K562 (cell line): ENCODE measurements around the gene PLEKHH3. TPM values are rescaled to one million over a fixed set of nuclear protein-coding genes. Genes with fewer than 3 reads are reported as not detected.

Experiments used
- CHD4 ChIP-seq: fragments of 200-600 bp; sonication (generic); IDR thresholded peaks from 3 replicates; pipeline ENCODE4 v1.6.1; 2012; ENCODE audit warnings: low read depth, mild to moderate bottlenecking, mixed read lengths, low read length, inconsistent platforms; ENCODE audit not compliant: insufficient read depth, insufficient replicate concordance, poor library complexity, severe bottlenecking
- DPF2 ChIP-seq: fragments of 450-650 bp; IDR thresholded peaks from 2 replicates; pipeline ENCODE4 v1.6.1; 2016
- MYBL2 ChIP-seq, 2 experiments: fragments of 450-650 bp in 1 of 2; sonication (generic) in 1 of 2; formaldehyde crosslinking in 1 of 2; IDR thresholded peaks; 2 replicates each; pipeline versions ENCODE4 v1.6.1 to v1.8.1; 2017 to 2022; ENCODE audit warnings: borderline replicate concordance in 1 of 2, inconsistent platforms in 1 of 2, low read depth in 1 of 2, mild to moderate bottlenecking in 1 of 2, missing genetic modification reagents in 1 of 2, moderate library complexity in 1 of 2
- MYNN ChIP-seq, 2 experiments: sonication (generic); formaldehyde crosslinking in 1 of 2; IDR thresholded peaks; 2 replicates each; pipeline versions ENCODE4 v1.5.0 to v1.6.1; 2016 to 2020; ENCODE audit warnings: antibody characterized with exemption in 1 of 2, missing genetic modification reagents in 1 of 2
- NFXL1 ChIP-seq: fragments of 450-650 bp; formaldehyde crosslinking; IDR thresholded peaks from 2 replicates; pipeline ENCODE4 v1.4.0; 2021; ENCODE audit warnings: mild to moderate bottlenecking
- NR4A1 ChIP-seq, 2 experiments: fragments of 250-450 bp in 1 of 2; fragments of 450-650 bp in 1 of 2; sonication (Bioruptor Pico) in 1 of 2; IDR thresholded peaks; 2 replicates each; pipeline versions ENCODE4 v1.4.0 to v1.6.1; 2016 to 2020; ENCODE audit warnings: mild to moderate bottlenecking in 2 of 2, missing compliant biosample characterization in 1 of 2, missing genetic modification characterization in 1 of 2, moderate library complexity in 1 of 2
- PCBP1 ChIP-seq: fragments of 200-400 bp; formaldehyde crosslinking; IDR thresholded peaks from 2 replicates; pipeline ENCODE4 v1.6.1; 2018; ENCODE audit warnings: mild to moderate bottlenecking, low read depth, low read length; ENCODE audit not compliant: poor library complexity, severe bottlenecking
- SIN3A ChIP-seq, 2 experiments: fragments of 150-350 bp in 1 of 2; IDR thresholded peaks; 2 replicates each; pipeline ENCODE4 v1.6.1; 2011 to 2016; ENCODE audit warnings: borderline replicate concordance in 2 of 2, low read depth in 2 of 2, low read length in 2 of 2, mild to moderate bottlenecking in 2 of 2, moderate library complexity in 2 of 2; ENCODE audit not compliant: control insufficient read depth in 1 of 2
- SIN3B ChIP-seq: fragments of 450-650 bp; IDR thresholded peaks from 2 replicates; pipeline ENCODE4 v1.6.1; 2017; ENCODE audit warnings: low read depth, mild to moderate bottlenecking, moderate library complexity
- TAF1 ChIP-seq: IDR thresholded peaks from 2 replicates; pipeline ENCODE4 v1.6.1; 2011; ENCODE audit warnings: mild to moderate bottlenecking, low read length, moderate library complexity; ENCODE audit not compliant: insufficient read depth, control insufficient read depth, severe bottlenecking; ENCODE audit errors: extremely low read depth
- TEAD2 ChIP-seq: fragments of 450-650 bp; IDR thresholded peaks from 2 replicates; pipeline ENCODE4 v1.6.1; 2016; ENCODE audit warnings: missing genetic modification characterization, control low read depth, missing compliant biosample characterization
- ZBTB2 ChIP-seq: fragments of 450-650 bp; IDR thresholded peaks from 2 replicates; pipeline ENCODE4 v1.6.1; 2016; ENCODE audit warnings: antibody characterized with exemption
- ZNF133 ChIP-seq: fragments of 250-450 bp; sonication (Bioruptor Pico); IDR thresholded peaks from 2 replicates; pipeline ENCODE4 v1.4.0; 2020; ENCODE audit warnings: mild to moderate bottlenecking
- ZNF830 ChIP-seq: fragments of 250-450 bp; sonication (Bioruptor Pico); IDR thresholded peaks from 2 replicates; pipeline ENCODE4 v1.5.0; 2021; ENCODE audit warnings: mild to moderate bottlenecking
- polyA plus RNA-seq, 8 experiments: library from polyadenylated mRNA; depleted of rRNA in 4 of 8; stranded (reverse) in 5 of 8; unstranded in 3 of 8; fragments of >200 nt; fragmentation: Nextera tagmentation in 2 of 8; fragmentation: Illumina TruSeq in 1 of 8; extraction: Ambion mirVana in 2 of 8; extraction: Trizol in 1 of 8; gene quantifications; 2 replicates each; pipeline versions ENCODE4 v1.2.1 to v1.2.3, GENCODE V29; 2011 to 2014; ENCODE audit warnings: inconsistent platforms in 1 of 8, missing spikeins in 1 of 8
- total RNA-seq, 7 experiments: library from RNA; depleted of rRNA in 6 of 7; stranded (reverse); fragments of >200 nt in 6 of 7; fragmentation: Illumina TruSeq in 2 of 7; extraction: Trizol in 2 of 7; gene quantifications; 2 replicates each; pipeline versions ENCODE4 v1.2.1 to v1.2.3, GENCODE V29; 2011 to 2021; ENCODE audit warnings: low replicate concordance in 1 of 7
- TF ChIP-seq, protein P1 (sequence below): fragments of 250-450 bp; sonication (Bioruptor Pico); IDR thresholded peaks from 2 replicates; pipeline ENCODE4 v1.4.0; 2020
- TF ChIP-seq, protein P2 (sequence below): fragments of 250-450 bp; sonication (Bioruptor Pico); IDR thresholded peaks from 2 replicates; pipeline ENCODE4 v1.8.0; 2021; ENCODE audit warnings: moderate library complexity, mild to moderate bottlenecking, inconsistent platforms
- TF ChIP-seq, protein P3 (sequence below): fragments of 250-450 bp; sonication (Bioruptor Pico); IDR thresholded peaks from 2 replicates; pipeline ENCODE4 v1.9.0; 2021; ENCODE audit warnings: mild to moderate bottlenecking

Gene PLEKHH3
- total and polyA plus RNA-seq, 9 of the 15 experiments (the other 6 are each of a cell fraction or from before 2014, with no cell fraction given) = 0.58 to 34.5 (median 5.0) TPM

- TF ChIP-seq, protein P1, sequence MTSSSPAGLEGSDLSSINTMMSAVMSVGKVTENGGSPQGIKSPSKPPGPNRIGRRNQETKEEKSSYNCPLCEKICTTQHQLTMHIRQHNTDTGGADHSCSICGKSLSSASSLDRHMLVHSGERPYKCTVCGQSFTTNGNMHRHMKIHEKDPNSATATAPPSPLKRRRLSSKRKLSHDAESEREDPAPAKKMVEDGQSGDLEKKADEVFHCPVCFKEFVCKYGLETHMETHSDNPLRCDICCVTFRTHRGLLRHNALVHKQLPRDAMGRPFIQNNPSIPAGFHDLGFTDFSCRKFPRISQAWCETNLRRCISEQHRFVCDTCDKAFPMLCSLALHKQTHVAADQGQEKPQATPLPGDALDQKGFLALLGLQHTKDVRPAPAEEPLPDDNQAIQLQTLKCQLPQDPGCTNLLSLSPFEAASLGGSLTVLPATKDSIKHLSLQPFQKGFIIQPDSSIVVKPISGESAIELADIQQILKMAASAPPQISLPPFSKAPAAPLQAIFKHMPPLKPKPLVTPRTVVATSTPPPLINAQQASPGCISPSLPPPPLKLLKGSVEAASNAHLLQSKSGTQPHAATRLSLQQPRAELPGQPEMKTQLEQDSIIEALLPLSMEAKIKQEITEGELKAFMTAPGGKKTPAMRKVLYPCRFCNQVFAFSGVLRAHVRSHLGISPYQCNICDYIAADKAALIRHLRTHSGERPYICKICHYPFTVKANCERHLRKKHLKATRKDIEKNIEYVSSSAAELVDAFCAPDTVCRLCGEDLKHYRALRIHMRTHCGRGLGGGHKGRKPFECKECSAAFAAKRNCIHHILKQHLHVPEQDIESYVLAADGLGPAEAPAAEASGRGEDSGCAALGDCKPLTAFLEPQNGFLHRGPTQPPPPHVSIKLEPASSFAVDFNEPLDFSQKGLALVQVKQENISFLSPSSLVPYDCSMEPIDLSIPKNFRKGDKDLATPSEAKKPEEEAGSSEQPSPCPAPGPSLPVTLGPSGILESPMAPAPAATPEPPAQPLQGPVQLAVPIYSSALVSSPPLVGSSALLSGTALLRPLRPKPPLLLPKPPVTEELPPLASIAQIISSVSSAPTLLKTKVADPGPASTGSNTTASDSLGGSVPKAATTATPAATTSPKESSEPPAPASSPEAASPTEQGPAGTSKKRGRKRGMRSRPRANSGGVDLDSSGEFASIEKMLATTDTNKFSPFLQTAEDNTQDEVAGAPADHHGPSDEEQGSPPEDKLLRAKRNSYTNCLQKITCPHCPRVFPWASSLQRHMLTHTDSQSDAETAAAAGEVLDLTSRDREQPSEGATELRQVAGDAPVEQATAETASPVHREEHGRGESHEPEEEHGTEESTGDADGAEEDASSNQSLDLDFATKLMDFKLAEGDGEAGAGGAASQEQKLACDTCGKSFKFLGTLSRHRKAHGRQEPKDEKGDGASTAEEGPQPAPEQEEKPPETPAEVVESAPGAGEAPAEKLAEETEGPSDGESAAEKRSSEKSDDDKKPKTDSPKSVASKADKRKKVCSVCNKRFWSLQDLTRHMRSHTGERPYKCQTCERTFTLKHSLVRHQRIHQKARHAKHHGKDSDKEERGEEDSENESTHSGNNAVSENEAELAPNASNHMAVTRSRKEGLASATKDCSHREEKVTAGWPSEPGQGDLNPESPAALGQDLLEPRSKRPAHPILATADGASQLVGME (CRISPR knock-in tag) = no peak
- TF ChIP-seq ZNF830 (CRISPR knock-in tag) = no peak
- TF ChIP-seq NFXL1 (CRISPR knock-in tag) = no peak
- no peak for TF ChIP-seq TEAD2 (tag)
- no peak for TF ChIP-seq CHD4
- TF ChIP-seq SIN3B = no peak
- TF ChIP-seq, protein P2, sequence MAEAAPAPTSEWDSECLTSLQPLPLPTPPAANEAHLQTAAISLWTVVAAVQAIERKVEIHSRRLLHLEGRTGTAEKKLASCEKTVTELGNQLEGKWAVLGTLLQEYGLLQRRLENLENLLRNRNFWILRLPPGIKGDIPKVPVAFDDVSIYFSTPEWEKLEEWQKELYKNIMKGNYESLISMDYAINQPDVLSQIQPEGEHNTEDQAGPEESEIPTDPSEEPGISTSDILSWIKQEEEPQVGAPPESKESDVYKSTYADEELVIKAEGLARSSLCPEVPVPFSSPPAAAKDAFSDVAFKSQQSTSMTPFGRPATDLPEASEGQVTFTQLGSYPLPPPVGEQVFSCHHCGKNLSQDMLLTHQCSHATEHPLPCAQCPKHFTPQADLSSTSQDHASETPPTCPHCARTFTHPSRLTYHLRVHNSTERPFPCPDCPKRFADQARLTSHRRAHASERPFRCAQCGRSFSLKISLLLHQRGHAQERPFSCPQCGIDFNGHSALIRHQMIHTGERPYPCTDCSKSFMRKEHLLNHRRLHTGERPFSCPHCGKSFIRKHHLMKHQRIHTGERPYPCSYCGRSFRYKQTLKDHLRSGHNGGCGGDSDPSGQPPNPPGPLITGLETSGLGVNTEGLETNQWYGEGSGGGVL = no peak
- TF ChIP-seq ZNF133 (CRISPR knock-in tag) = no peak
- no peak for TF ChIP-seq TAF1
- TF ChIP-seq ZBTB2 = peak; percentile 34; the same call in 1 of the 2 replicates
- no peak for TF ChIP-seq MYNN (IDR thresholded peaks at IDR 0.05)
- no peak for TF ChIP-seq MYNN (CRISPR knock-in tag; IDR thresholded peaks at IDR 0.05)
- TF ChIP-seq NR4A1 (CRISPR knock-in tag; IDR thresholded peaks at IDR 0.05) = no peak
- no peak for TF ChIP-seq NR4A1 (tag; IDR thresholded peaks at IDR 0.05)
- no peak for TF ChIP-seq PCBP1
- TF ChIP-seq SIN3A (IDR thresholded peaks at IDR 0.05; ENCODE audit: borderline replicate concordance in 2 of 2, control insufficient read depth in 1 of 2, low read depth in 2 of 2, low read length in 2 of 2) = no peak
- TF ChIP-seq DPF2 = peak; percentile 91
- TF ChIP-seq MYBL2 (IDR thresholded peaks at IDR 0.05; ENCODE audit: low read depth) = no peak
- no peak for TF ChIP-seq MYBL2 (CRISPR knock-in tag; IDR thresholded peaks at IDR 0.05; ENCODE audit: borderline replicate concordance)
- TF ChIP-seq, protein P3, sequence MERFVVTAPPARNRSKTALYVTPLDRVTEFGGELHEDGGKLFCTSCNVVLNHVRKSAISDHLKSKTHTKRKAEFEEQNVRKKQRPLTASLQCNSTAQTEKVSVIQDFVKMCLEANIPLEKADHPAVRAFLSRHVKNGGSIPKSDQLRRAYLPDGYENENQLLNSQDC (CRISPR knock-in tag) = no peak
These were observed 16.0 kb downstream of the PLEKHH3 start (continued) for GRCh38 chr17:42660692-42661345.
